Muscle layer of colon (tissue), 2 donors: Measurements from ENCODE around the gene INPP5B.
"Not testable (repeated sequence)": the region's sequence is repeated elsewhere in the genome, so short reads cannot be mapped to it uniquely, and the experiment has no call there.

Source experiments
- H3K27ac ChIP-seq: one replicate; pipeline ENCODE4 v1.7.0; 2013; ENCODE audit warnings: low read depth, mild to moderate bottlenecking, low read length, moderate library complexity
- H3K27me3 ChIP-seq, 2 donors: one replicate each; pipeline ENCODE4 v1.7.0; 2013; ENCODE audit warnings: low read length in 2 of 2, mild to moderate bottlenecking in 2 of 2; ENCODE audit not compliant: insufficient read depth in 2 of 2, control insufficient read depth in 1 of 2
- H3K36me3 ChIP-seq: one replicate; pipeline ENCODE4 v1.7.0; 2013; ENCODE audit warnings: mild to moderate bottlenecking, low read length; ENCODE audit not compliant: insufficient read depth
- H3K4me1 ChIP-seq: one replicate; pipeline ENCODE4 v1.7.0; 2013; ENCODE audit warnings: mild to moderate bottlenecking, low read length; ENCODE audit not compliant: insufficient read depth
- H3K4me3 ChIP-seq, 2 donors: one replicate each; pipeline ENCODE4 v1.7.0; 2013; ENCODE audit warnings: low read length in 2 of 2, low read depth in 1 of 2, mild to moderate bottlenecking in 1 of 2, moderate library complexity in 1 of 2
- H3K9ac ChIP-seq: one replicate; pipeline ENCODE4 v1.7.0; 2013; ENCODE audit warnings: low read length
- H3K9me3 ChIP-seq: one replicate; pipeline ENCODE4 v1.7.0; 2013; ENCODE audit warnings: mild to moderate bottlenecking, low read length
- donor health status: abdominal sarcoma.
- donor health status: Adenocarcinoma of cecum.

INPP5B gene

GRCh38 chr1:37926038-37926924 lies 20.6 kb downstream of the INPP5B start:
- Histone ChIP-seq H3K36me3 (peaks cover 8% of the 10 kb centered on the region), H3K9ac (no peak overlapping the region), H3K27ac (no peak overlapping the region), H3K27me3 (no peaks in the 10 kb centered on the region), H3K9me3 (no peaks in the 10 kb centered on the region), H3K4me3 (no peak overlapping the region), H3K4me1 (peaks cover 11% of the 10 kb centered on the region)

- Histone ChIP-seq H3K36me3 (peaks cover 8% of the 10 kb centered on the region), H3K9ac (no peak overlapping the region)
Measured at GRCh38 chr1:37925316-37925715, 21.5 kb downstream of the INPP5B start.

GRCh38 chr1:37923551-37923889 lies 23.3 kb downstream of the INPP5B start:
- H3K36me3 ChIP-seq = peaks cover 12% of the 10 kb centered on the region
- H3K27me3 ChIP-seq = no peaks in the 10 kb centered on the region
- H3K4me3 ChIP-seq = no peak overlapping the region
- no peaks in the 10 kb centered on the region for H3K9me3 ChIP-seq
- H3K9ac ChIP-seq = no peak overlapping the region
- no peaks in the 10 kb centered on the region for H3K4me1 ChIP-seq
- no peak overlapping the region for H3K27ac ChIP-seq

More at GRCh38 chr1:37925316-37925715, 21.5 kb downstream of the INPP5B start:
- no peak overlapping the region for H3K4me3 ChIP-seq
- no peak overlapping the region for H3K27ac ChIP-seq
- no peaks in the 10 kb centered on the region for H3K9me3 ChIP-seq
- peaks cover 1% of the 10 kb centered on the region for H3K4me1 ChIP-seq
- no peaks in the 10 kb centered on the region for H3K27me3 ChIP-seq

GRCh38 chr1:37922767-37923550 lies 23.9 kb downstream of the INPP5B start:
- Histone ChIP-seq H3K4me3 (no peak overlapping the region), H3K27me3 (no peaks in the 10 kb centered on the region), H3K9me3 (no peaks in the 10 kb centered on the region), H3K9ac (no peak overlapping the region), H3K27ac (no peak overlapping the region), H3K4me1 (no peaks in the 10 kb centered on the region), H3K36me3 (peaks cover 12% of the 10 kb centered on the region)

GRCh38 chr1:37919277-37919676 lies 27.6 kb downstream of the INPP5B start:
- Histone ChIP-seq H3K4me3 (no peak overlapping the region), H3K27ac (no peak overlapping the region), H3K36me3 (peaks cover 12% of the 10 kb centered on the region), H3K9ac (no peak overlapping the region), H3K9me3 (no peaks in the 10 kb centered on the region), H3K27me3 (no peaks in the 10 kb centered on the region), H3K4me1 (no peaks in the 10 kb centered on the region)

GRCh38 chr1:37915476-37916093 lies 31.3 kb downstream of the INPP5B start:
- Histone ChIP-seq H3K9ac (no peak overlapping the region), H3K9me3 (no peaks in the 10 kb centered on the region), H3K27ac (no peak overlapping the region), H3K36me3 (peaks cover 5% of the 10 kb centered on the region), H3K4me3 (no peak overlapping the region), H3K4me1 (no peaks in the 10 kb centered on the region), H3K27me3 (no peaks in the 10 kb centered on the region)

- no peaks in the 10 kb centered on the region for H3K27me3 ChIP-seq
- H3K36me3 ChIP-seq = peaks cover 5% of the 10 kb centered on the region
- H3K4me3 ChIP-seq = no peak overlapping the region
- H3K9ac ChIP-seq = no peak overlapping the region
- H3K27ac ChIP-seq = no peak overlapping the region
- H3K9me3 ChIP-seq = no peaks in the 10 kb centered on the region
- H3K4me1 ChIP-seq = no peaks in the 10 kb centered on the region
Measured at GRCh38 chr1:37914719-37915475, 32.0 kb downstream of the INPP5B start.

- not testable (repeated sequence) for H3K4me3 ChIP-seq, H3K36me3 ChIP-seq, H3K4me1 ChIP-seq, H3K9me3 ChIP-seq, H3K27ac ChIP-seq, H3K27me3 ChIP-seq, H3K9ac ChIP-seq
Measured at GRCh38 chr1:37911478-37911877, 35.4 kb downstream of the INPP5B start.

GRCh38 chr1:37910886-37911285 lies 36.0 kb downstream of the INPP5B start:
- not testable (repeated sequence) for H3K4me1 ChIP-seq, H3K9me3 ChIP-seq, H3K4me3 ChIP-seq, H3K27ac ChIP-seq, H3K27me3 ChIP-seq, H3K36me3 ChIP-seq, H3K9ac ChIP-seq

GRCh38 chr1:37908531-37908930 lies 38.3 kb downstream of the INPP5B start:
- H3K4me3 ChIP-seq, H3K36me3 ChIP-seq, H3K4me1 ChIP-seq, H3K27me3 ChIP-seq, H3K27ac ChIP-seq, H3K9ac ChIP-seq, H3K9me3 ChIP-seq: not testable (repeated sequence)
